ENCODE results near the gene GTSE1. TPM values are rescaled to one million over a fixed set of nuclear protein-coding genes. Genes with fewer than 3 reads are reported as not detected.

GTSE1 gene
- total RNA-seq, 1 experiment from 2014 or later = 88.1 TPM

DNA sequence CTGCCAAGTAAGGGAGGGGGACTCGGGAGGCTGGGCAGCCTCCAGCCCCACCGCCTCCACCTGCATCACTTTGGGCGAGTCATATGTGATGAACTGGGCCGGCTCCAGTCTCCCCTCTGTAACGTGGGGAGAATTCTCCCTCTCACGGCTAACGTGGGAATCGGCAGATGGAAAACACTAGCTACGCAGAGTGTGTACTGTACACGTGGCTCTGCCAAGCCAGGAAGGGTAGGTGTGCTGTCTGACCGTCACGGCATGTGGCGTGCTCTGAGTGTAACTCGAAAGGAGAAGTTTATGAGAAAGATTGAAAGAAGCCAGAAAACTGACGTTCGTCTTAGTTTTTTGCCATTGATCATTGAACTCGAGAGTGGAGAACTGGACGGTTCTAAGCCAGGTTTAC, 52.6 kb downstream of the GTSE1 start:
- Histone ChIP-seq H3K27ac (ENCODE audit: low read depth, low read length, poor library complexity, severe bottlenecking) (no peak overlapping the region), H3K36me3 (ENCODE audit: insufficient read depth, low read length, poor library complexity, severe bottlenecking) (peaks cover 76% of the 10 kb centered on the region), H3K9me3 (ENCODE audit: low read depth, low read length, poor library complexity, severe bottlenecking) (no peaks in the 10 kb centered on the region), H3K4me1 (ENCODE audit: insufficient read depth, low read length, poor library complexity, severe bottlenecking) (peaks cover 12% of the 10 kb centered on the region), H3K27me3 (replicated peaks; ENCODE audit: insufficient read depth, low read depth, low read length, poor library complexity) (no peaks in the 10 kb centered on the region), H3K4me3 (ENCODE audit: low read depth, low read length, poor library complexity, severe bottlenecking) (no peak overlapping the region)
- no peak for DNase-seq (ENCODE audit: low spot score)
- intact Hi-C loops (cut with micrococcal nuclease; ENCODE audit: unreplicated experiment) = no loop called here
- CTCF ChIA-PET = no interaction called here
- no TSS peak for BruUV-seq (replicated peaks)
- TF ChIP-seq EZH2 (IDR thresholded peaks at IDR 0.05; ENCODE audit: borderline replicate concordance, low read depth, low read length, poor library complexity, severe bottlenecking) = no peak
- TF ChIP-seq, protein P1, sequence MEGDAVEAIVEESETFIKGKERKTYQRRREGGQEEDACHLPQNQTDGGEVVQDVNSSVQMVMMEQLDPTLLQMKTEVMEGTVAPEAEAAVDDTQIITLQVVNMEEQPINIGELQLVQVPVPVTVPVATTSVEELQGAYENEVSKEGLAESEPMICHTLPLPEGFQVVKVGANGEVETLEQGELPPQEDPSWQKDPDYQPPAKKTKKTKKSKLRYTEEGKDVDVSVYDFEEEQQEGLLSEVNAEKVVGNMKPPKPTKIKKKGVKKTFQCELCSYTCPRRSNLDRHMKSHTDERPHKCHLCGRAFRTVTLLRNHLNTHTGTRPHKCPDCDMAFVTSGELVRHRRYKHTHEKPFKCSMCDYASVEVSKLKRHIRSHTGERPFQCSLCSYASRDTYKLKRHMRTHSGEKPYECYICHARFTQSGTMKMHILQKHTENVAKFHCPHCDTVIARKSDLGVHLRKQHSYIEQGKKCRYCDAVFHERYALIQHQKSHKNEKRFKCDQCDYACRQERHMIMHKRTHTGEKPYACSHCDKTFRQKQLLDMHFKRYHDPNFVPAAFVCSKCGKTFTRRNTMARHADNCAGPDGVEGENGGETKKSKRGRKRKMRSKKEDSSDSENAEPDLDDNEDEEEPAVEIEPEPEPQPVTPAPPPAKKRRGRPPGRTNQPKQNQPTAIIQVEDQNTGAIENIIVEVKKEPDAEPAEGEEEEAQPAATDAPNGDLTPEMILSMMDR (conservative IDR thresholded peaks at IDR 0.05; ENCODE audit: low read depth, low read length) = no peak
- POLR2A ChIA-PET (ENCODE audit: low non-redundant PET) = no interaction called here

DNA sequence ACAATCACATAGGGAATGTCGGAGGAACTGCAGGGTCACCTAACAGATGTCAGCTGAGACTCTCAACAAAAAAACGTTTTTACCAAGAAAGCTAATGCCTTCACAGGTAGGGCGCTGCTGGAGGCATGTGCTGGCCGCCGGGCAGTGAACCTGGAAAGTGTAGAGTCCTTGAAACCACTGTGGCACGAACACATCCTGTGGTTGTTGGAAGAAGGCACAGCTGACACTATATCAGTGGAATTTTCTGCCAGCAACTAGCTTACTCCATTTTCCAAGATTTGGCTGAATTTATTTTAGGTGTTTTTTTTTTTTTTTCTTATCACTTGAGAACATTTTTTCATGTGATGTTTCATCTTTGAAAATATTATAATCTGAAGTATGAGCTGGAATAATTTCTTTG, 53.0 kb downstream of the GTSE1 start:
- TF ChIP-seq, protein P1 (conservative IDR thresholded peaks at IDR 0.05; ENCODE audit: low read depth, low read length) = no peak
- no peak for TF ChIP-seq EZH2 (IDR thresholded peaks at IDR 0.05; ENCODE audit: borderline replicate concordance, low read depth, low read length, poor library complexity, severe bottlenecking)
- no TSS peak for BruUV-seq (replicated peaks)
- peaks cover 72% of the 10 kb centered on the region for H3K36me3 ChIP-seq (ENCODE audit: insufficient read depth, low read length, poor library complexity, severe bottlenecking)
- H3K4me3 ChIP-seq (ENCODE audit: low read depth, low read length, poor library complexity, severe bottlenecking) = no peak overlapping the region
- ChIA-PET CTCF (no interaction called here), POLR2A (ENCODE audit: low non-redundant PET) (no interaction called here)
- peaks cover 12% of the 10 kb centered on the region for H3K4me1 ChIP-seq (ENCODE audit: insufficient read depth, low read length, poor library complexity, severe bottlenecking)
- intact Hi-C loops (cut with micrococcal nuclease; ENCODE audit: unreplicated experiment) = no loop called here
- no peak for DNase-seq (ENCODE audit: low spot score)
- H3K27me3 ChIP-seq (replicated peaks; ENCODE audit: insufficient read depth, low read depth, low read length, poor library complexity) = no peaks in the 10 kb centered on the region
- H3K27ac ChIP-seq (ENCODE audit: low read depth, low read length, poor library complexity, severe bottlenecking) = no peak overlapping the region
- no peaks in the 10 kb centered on the region for H3K9me3 ChIP-seq (ENCODE audit: low read depth, low read length, poor library complexity, severe bottlenecking)

DNA sequence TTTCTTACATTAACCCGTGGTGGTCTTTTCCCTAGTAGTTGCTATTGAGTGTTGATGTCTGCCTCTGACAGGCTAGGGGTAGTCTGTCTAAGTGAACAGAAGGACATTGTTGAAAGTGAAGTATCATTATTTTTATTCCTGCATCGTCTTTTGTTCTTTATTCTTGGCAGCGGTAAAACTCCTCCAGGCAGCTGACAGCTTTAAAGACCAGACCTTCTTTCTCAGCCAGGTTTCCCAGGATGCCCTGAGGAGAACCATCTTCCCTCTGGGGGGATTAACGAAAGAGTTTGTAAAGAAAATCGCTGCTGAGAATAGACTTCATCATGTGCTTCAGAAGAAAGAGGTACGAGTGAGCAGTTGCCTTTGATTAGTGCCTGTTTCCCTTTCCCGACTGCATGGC, 53.5 kb downstream of the GTSE1 start:
- Histone ChIP-seq H3K27me3 (replicated peaks; ENCODE audit: insufficient read depth, low read depth, low read length, poor library complexity) (no peaks in the 10 kb centered on the region), H3K9me3 (ENCODE audit: low read depth, low read length, poor library complexity, severe bottlenecking) (no peaks in the 10 kb centered on the region), H3K36me3 (ENCODE audit: insufficient read depth, low read length, poor library complexity, severe bottlenecking) (peaks cover 68% of the 10 kb centered on the region), H3K27ac (ENCODE audit: low read depth, low read length, poor library complexity, severe bottlenecking) (no peak overlapping the region), H3K4me3 (ENCODE audit: low read depth, low read length, poor library complexity, severe bottlenecking) (no peak overlapping the region), H3K4me1 (ENCODE audit: insufficient read depth, low read length, poor library complexity, severe bottlenecking) (peaks cover 12% of the 10 kb centered on the region)
- CTCF ChIA-PET = no interaction called here
- BruUV-seq (replicated peaks) = no TSS peak
- intact Hi-C loops (cut with micrococcal nuclease; ENCODE audit: unreplicated experiment) = no loop called here
- POLR2A ChIA-PET (ENCODE audit: low non-redundant PET) = no interaction called here
- TF ChIP-seq, protein P1 (conservative IDR thresholded peaks at IDR 0.05; ENCODE audit: low read depth, low read length) = no peak
- no peak for TF ChIP-seq EZH2 (IDR thresholded peaks at IDR 0.05; ENCODE audit: borderline replicate concordance, low read depth, low read length, poor library complexity, severe bottlenecking)
- DNase-seq (ENCODE audit: low spot score) = no peak

Data from A673 (cell line).